Sigmoid colon (tissue), 7 donors: Measurements from ENCODE around the gene CDH13. TPM values are rescaled to one million over a fixed set of nuclear protein-coding genes. Genes with fewer than 3 reads are reported as not detected.

Experiments used
- DNase-seq: peaks from one replicate; pipeline ENCODE4 v3.0.0-alpha.2; 2019
- H3K27ac ChIP-seq, 4 donors: fragments of 200-600 bp; sonication (generic); one replicate each; pipeline ENCODE4 v1.5.1; 2016 to 2019; ENCODE audit warnings: mild to moderate bottlenecking in 1 of 4
- H3K27me3 ChIP-seq, 3 donors: fragments of 200-600 bp; sonication (generic); one replicate each; pipeline ENCODE4 v1.5.1; 2019; ENCODE audit warnings: mild to moderate bottlenecking in 1 of 3
- H3K36me3 ChIP-seq, 4 donors: fragments of 200-600 bp; sonication (generic); one replicate each; pipeline ENCODE4 v1.5.1; 2016 to 2019
- H3K4me1 ChIP-seq, 4 donors: fragments of 200-600 bp; sonication (generic); one replicate each; pipeline ENCODE4 v1.5.1; 2017 to 2019
- H3K4me3 ChIP-seq, 4 donors: fragments of 200-600 bp; sonication (generic); one replicate each; pipeline ENCODE4 v1.5.1; 2017 to 2019; ENCODE audit warnings: mild to moderate bottlenecking in 2 of 4, moderate library complexity in 1 of 4
- H3K9me3 ChIP-seq, 4 donors: fragments of 200-600 bp in 3 of 4; sonication (generic) in 3 of 4; one replicate each; pipeline versions ENCODE4 v1.5.1 to v1.6.1; 2013 to 2019
- EP300 ChIP-seq, 4 donors: sonication (generic); formaldehyde crosslinking; IDR thresholded peaks; one replicate each; pipeline ENCODE4 v1.6.1; 2017; ENCODE audit warnings: antibody characterized with exemption in 4 of 4
- POLR2A ChIP-seq, 2 donors: fragments of 450-650 bp; IDR thresholded peaks; one replicate each; pipeline ENCODE4 v1.6.1; 2016; ENCODE audit warnings: antibody characterized with exemption in 2 of 2, mild to moderate bottlenecking in 2 of 2, moderate library complexity in 2 of 2
- POLR2AphosphoS5 ChIP-seq, 4 donors: sonication (generic); formaldehyde crosslinking; IDR thresholded peaks; one replicate each; pipeline ENCODE4 v1.6.1; 2017; ENCODE audit warnings: antibody characterized with exemption in 4 of 4
- WGBS, 2 donors: extraction: QIAGEN DNeasy Blood & Tissue Kit; methylation state at CpG; one replicate each; pipeline ENCODE4 v1.1.7; 2013; 5-methylcytosine and 5-hydroxymethylcytosine counted together
- intact Hi-C: fragments of 100-400 bp; cut with DNase I; formaldehyde crosslinking; loops from one replicate; pipeline ENCODE4 v1.15.1; 2023
- polyA plus RNA-seq, 3 donors: library from polyadenylated mRNA; stranded (reverse); fragments of 200-250 nt; gene quantifications; one replicate each; pipeline ENCODE4 v1.2.3, GENCODE V29; 2013
- total RNA-seq, 4 donors: library from RNA; depleted of rRNA; stranded (reverse); fragments of >200 nt; gene quantifications; one replicate each; pipeline ENCODE4 v1.1.0, GENCODE V29; 2016
- TF ChIP-seq, protein P1 (sequence below), 4 experiments: fragments of 450-650 bp in 3 of 4; fragments of 200-600 bp in 1 of 4; IDR thresholded peaks; one replicate each; pipeline ENCODE4 v1.5.1; 2016 to 2019; ENCODE audit warnings: antibody characterized with exemption in 4 of 4, mild to moderate bottlenecking in 3 of 4, moderate library complexity in 2 of 4
- donor health status: healthy with polysubstance abuse.
- donor health status: Bipolar disorder and iron deficiency.
- donor health status: healthy.

The CDH13 gene
- total and polyA plus RNA-seq, 7 donors = 0.60 to 17.6 (median 11.8) TPM

GRCh38 chr16:82657786-82658185, 31.0 kb downstream of the CDH13 start:
- Histone ChIP-seq H3K4me1 (peaks cover 0 to 12% (median 11%) of the 10 kb centered on the region in 4 donors), H3K4me3 (no peak overlapping the region), H3K27me3 (no peaks in the 10 kb centered on the region), H3K9me3 (no peaks in the 10 kb centered on the region), H3K36me3 (no peaks in the 10 kb centered on the region), H3K27ac (no peak overlapping the region)
- 49 to 75% methylated on average over 1 of the region's 1 CpG for WGBS, 2 donors
- intact Hi-C loops = no loop called here
- no peak for DNase-seq
- TF ChIP-seq POLR2A (IDR thresholded peaks at IDR 0.05) (no peak), EP300 (IDR thresholded peaks at IDR 0.05) (no peak), POLR2AphosphoS5 (IDR thresholded peaks at IDR 0.05) (no peak)
- TF ChIP-seq, protein P1, sequence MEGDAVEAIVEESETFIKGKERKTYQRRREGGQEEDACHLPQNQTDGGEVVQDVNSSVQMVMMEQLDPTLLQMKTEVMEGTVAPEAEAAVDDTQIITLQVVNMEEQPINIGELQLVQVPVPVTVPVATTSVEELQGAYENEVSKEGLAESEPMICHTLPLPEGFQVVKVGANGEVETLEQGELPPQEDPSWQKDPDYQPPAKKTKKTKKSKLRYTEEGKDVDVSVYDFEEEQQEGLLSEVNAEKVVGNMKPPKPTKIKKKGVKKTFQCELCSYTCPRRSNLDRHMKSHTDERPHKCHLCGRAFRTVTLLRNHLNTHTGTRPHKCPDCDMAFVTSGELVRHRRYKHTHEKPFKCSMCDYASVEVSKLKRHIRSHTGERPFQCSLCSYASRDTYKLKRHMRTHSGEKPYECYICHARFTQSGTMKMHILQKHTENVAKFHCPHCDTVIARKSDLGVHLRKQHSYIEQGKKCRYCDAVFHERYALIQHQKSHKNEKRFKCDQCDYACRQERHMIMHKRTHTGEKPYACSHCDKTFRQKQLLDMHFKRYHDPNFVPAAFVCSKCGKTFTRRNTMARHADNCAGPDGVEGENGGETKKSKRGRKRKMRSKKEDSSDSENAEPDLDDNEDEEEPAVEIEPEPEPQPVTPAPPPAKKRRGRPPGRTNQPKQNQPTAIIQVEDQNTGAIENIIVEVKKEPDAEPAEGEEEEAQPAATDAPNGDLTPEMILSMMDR (IDR thresholded peaks at IDR 0.05) = no peak

DNA sequence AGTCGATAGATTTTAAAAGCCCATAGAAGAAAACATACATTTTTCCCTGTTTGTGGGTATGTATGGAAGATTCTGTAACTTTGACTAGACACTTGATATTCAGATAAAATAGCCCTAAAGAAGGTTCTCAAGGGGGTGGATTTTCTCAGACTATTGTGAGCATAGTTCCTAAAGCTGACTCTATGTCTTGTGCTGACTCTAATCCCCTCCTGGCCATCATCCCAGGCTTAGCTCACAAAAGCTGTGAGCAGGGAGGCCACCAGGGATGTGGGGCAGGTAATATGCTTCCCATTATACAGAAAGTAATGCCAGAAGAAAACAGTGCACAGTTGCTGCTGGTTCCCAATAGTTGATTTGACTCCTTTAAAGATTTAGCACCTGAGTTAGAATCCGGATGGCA, 32.0 kb downstream of the CDH13 start:
- no peaks in the 10 kb centered on the region for H3K36me3 ChIP-seq
- no peak overlapping the region for H3K27ac ChIP-seq
- no peaks in the 10 kb centered on the region for H3K27me3 ChIP-seq
- H3K9me3 ChIP-seq = no peaks in the 10 kb centered on the region
- no peak for DNase-seq
- H3K4me1 ChIP-seq = peaks cover 0 to 4% (median 3%) of the 10 kb centered on the region in 4 donors
- WGBS, 2 donors = 91 to 94% methylated on average over 2 of the region's 2 CpGs
- TF ChIP-seq EP300 (IDR thresholded peaks at IDR 0.05) (no peak), POLR2AphosphoS5 (IDR thresholded peaks at IDR 0.05) (no peak), POLR2A (IDR thresholded peaks at IDR 0.05) (no peak)
- TF ChIP-seq, protein P1 (IDR thresholded peaks at IDR 0.05) = no peak
- intact Hi-C loops = no loop called here
- H3K4me3 ChIP-seq = no peak overlapping the region

DNA sequence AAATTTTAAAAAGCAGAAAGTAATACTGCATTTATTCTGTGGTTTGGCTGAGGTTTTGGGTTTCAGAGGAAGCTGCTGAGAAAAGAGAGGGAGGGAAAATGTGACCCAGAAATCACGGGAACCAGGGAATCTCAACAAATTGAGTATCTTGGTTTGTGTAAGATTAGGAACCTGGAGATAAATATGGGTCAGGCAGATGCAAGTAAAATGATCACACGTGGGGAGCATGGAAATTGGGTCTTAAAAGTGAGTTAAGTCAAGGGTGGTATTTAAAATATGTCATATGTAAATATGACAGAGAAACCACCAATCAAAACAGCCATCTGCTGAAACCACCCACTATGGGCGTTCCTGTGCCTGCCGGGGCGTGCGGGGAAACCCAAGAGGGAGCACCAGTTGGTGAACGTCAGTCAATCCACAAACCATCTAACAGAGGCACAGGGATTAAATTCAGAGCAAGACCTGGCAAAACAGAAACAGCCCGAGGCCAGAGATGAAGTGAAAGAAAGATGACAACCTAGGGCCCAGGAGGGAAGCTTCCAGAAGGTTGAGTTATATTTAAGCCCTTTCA, 33.4 kb downstream of the CDH13 start:
- Histone ChIP-seq H3K27me3 (no peaks in the 10 kb centered on the region), H3K27ac (no peak overlapping the region), H3K4me3 (no peak overlapping the region), H3K36me3 (no peaks in the 10 kb centered on the region), H3K4me1 (no peaks in the 10 kb centered on the region), H3K9me3 (no peaks in the 10 kb centered on the region)
- TF ChIP-seq POLR2A (IDR thresholded peaks at IDR 0.05) (no peak), POLR2AphosphoS5 (IDR thresholded peaks at IDR 0.05) (no peak), EP300 (IDR thresholded peaks at IDR 0.05) (no peak)
- TF ChIP-seq, protein P1 (IDR thresholded peaks at IDR 0.05) = no peak
- intact Hi-C loops = no loop called here
- no peak for DNase-seq
- 60 to 70% methylated on average over 8 of the region's 8 CpGs for WGBS, 2 donors

GRCh38 chr16:82660966-82661365, 34.2 kb downstream of the CDH13 start:
- WGBS, 2 donors = 80 to 86% methylated on average over 7 of the region's 7 CpGs
- H3K9me3 ChIP-seq = no peaks in the 10 kb centered on the region
- intact Hi-C loops = no loop called here
- TF ChIP-seq POLR2AphosphoS5 (IDR thresholded peaks at IDR 0.05) (no peak), POLR2A (IDR thresholded peaks at IDR 0.05) (no peak), EP300 (IDR thresholded peaks at IDR 0.05) (no peak)
- TF ChIP-seq, protein P1 (IDR thresholded peaks at IDR 0.05) = no peak
- no peaks in the 10 kb centered on the region for H3K36me3 ChIP-seq
- no peak overlapping the region for H3K4me3 ChIP-seq
- H3K4me1 ChIP-seq = no peaks in the 10 kb centered on the region
- no peaks in the 10 kb centered on the region for H3K27me3 ChIP-seq
- DNase-seq = no peak
- H3K27ac ChIP-seq = no peak overlapping the region

DNA sequence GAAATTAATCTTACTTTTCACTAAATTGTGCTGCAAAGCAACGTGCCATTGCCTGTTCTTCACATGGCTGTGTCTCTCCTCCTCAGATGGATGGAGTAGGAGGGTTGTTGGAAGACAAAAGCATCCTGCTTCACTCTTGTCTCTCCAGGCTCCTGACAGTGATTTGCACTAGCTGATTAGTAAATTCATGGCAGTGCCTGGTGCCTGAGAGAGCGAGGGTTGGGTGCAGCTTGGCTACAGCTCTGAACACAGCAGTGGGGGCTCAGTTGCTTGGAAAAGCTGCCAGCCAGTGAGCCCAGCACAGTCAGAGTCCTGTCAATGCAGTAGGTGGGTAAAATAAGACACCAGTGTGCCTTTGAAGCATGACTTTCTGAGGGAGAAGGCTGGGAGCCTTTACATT, 37.4 kb downstream of the CDH13 start:
- Histone ChIP-seq H3K27ac (no peak overlapping the region), H3K4me3 (no peak overlapping the region), H3K36me3 (no peaks in the 10 kb centered on the region), H3K4me1 (no peaks in the 10 kb centered on the region), H3K9me3 (no peaks in the 10 kb centered on the region), H3K27me3 (no peaks in the 10 kb centered on the region)
- intact Hi-C loops = no loop called here
- WGBS, 2 donors = 88 to 91% methylated on average over 2 of the region's 2 CpGs
- TF ChIP-seq POLR2A (IDR thresholded peaks at IDR 0.05) = no peak
- no peak for TF ChIP-seq EP300 (IDR thresholded peaks at IDR 0.05)
- TF ChIP-seq, protein P1 (IDR thresholded peaks at IDR 0.05) = no peak
- no peak for TF ChIP-seq POLR2AphosphoS5 (IDR thresholded peaks at IDR 0.05)
- no peak for DNase-seq
